GM23338 (cell line): Measurements from ENCODE around the gene SV2C. TPM values are rescaled to one million over a fixed set of nuclear protein-coding genes. Genes with fewer than 3 reads are reported as not detected.

ENCODE experiments used
- ATAC-seq: fragments of 200-7000 bp; cut with Tn5 transposase; 3 replicates; pipeline ENCODE4 v1.9.1; 2020
- DNase-seq: peaks from one replicate; pipeline ENCODE4 v3.0.0-alpha.2; 2015; ENCODE audit warnings: low spot score
- H2AFZ ChIP-seq: fragments of 200-600 bp; sonication (generic); 2 replicates; pipeline ENCODE4 v1.8.0; 2016; ENCODE audit warnings: antibody characterized with exemption, mild to moderate bottlenecking, moderate library complexity
- H3F3A ChIP-seq: fragments of 200-600 bp; sonication (generic); replicated peaks from 2 replicates; pipeline ENCODE4 v1.8.0; 2017; ENCODE audit warnings: antibody characterized with exemption, mixed run types, low read depth
- H3K27ac ChIP-seq: fragments of 200-600 bp; sonication (generic); 2 replicates; pipeline ENCODE4 v1.6.1; 2016; ENCODE audit warnings: low read depth
- H3K27me3 ChIP-seq: fragments of 200-600 bp; sonication (generic); 2 replicates; pipeline ENCODE4 v1.8.0; 2016; ENCODE audit warnings: mild to moderate bottlenecking, mixed run types, moderate library complexity; ENCODE audit not compliant: insufficient read depth
- H3K36me3 ChIP-seq: fragments of 200-600 bp; sonication (generic); 2 replicates; pipeline ENCODE4 v1.8.0; 2016; ENCODE audit warnings: mild to moderate bottlenecking; ENCODE audit not compliant: insufficient read depth
- H3K4me1 ChIP-seq: fragments of 200-600 bp; sonication (generic); 2 replicates; pipeline ENCODE4 v1.8.0; 2016; ENCODE audit warnings: mild to moderate bottlenecking, moderate library complexity; ENCODE audit not compliant: insufficient read depth
- H3K4me2 ChIP-seq: fragments of 200-600 bp; sonication (generic); 2 replicates; pipeline ENCODE4 v1.7.1; 2017; ENCODE audit warnings: mixed run types
- H3K4me3 ChIP-seq: fragments of 200-600 bp; sonication (generic); 2 replicates; pipeline ENCODE4 v1.6.1; 2016; ENCODE audit warnings: mixed run types
- H3K79me2 ChIP-seq: fragments of 200-600 bp; sonication (generic); replicated peaks from 2 replicates; pipeline ENCODE4 v1.8.0; 2017; ENCODE audit warnings: mild to moderate bottlenecking; ENCODE audit not compliant: insufficient read depth
- H3K9me2 ChIP-seq: fragments of 200-600 bp; sonication (generic); 2 replicates; pipeline ENCODE4 v1.8.0; 2017; ENCODE audit not compliant: insufficient read depth
- H4K20me1 ChIP-seq: fragments of 200-600 bp; sonication (generic); replicated peaks from 2 replicates; pipeline ENCODE4 v1.8.0; 2017; ENCODE audit warnings: mild to moderate bottlenecking; ENCODE audit not compliant: insufficient read depth
- H3K27ac Mint-ChIP-seq: 2 replicates; pipeline ENCODE4 v1.8.0; 2020; ENCODE audit warnings: inconsistent platforms, mild to moderate bottlenecking, moderate library complexity, mixed read lengths
- H3K27me3 Mint-ChIP-seq: 3 replicates; pipeline ENCODE4 v1.8.0; 2022; ENCODE audit warnings: low read depth, mild to moderate bottlenecking, moderate library complexity, mixed read lengths, inconsistent platforms; ENCODE audit not compliant: insufficient read depth, poor library complexity
- H3K36me3 Mint-ChIP-seq: 3 replicates; pipeline ENCODE4 v1.8.0; 2021; ENCODE audit warnings: low read depth, mild to moderate bottlenecking, inconsistent platforms, moderate library complexity, mixed read lengths
- H3K4me1 Mint-ChIP-seq: 3 replicates; pipeline ENCODE4 v1.8.0; 2020; ENCODE audit warnings: mild to moderate bottlenecking, inconsistent platforms, mixed read lengths
- H3K4me3 Mint-ChIP-seq: 3 replicates; pipeline ENCODE4 v1.8.0; 2021; ENCODE audit warnings: moderate library complexity, mild to moderate bottlenecking, inconsistent platforms, mixed read lengths
- H3K9me3 Mint-ChIP-seq: 3 replicates; pipeline ENCODE4 v1.8.0; 2020; ENCODE audit warnings: moderate library complexity, mild to moderate bottlenecking, inconsistent platforms, mixed read lengths
- CREB1 ChIP-seq: fragments of 250-450 bp; sonication (Bioruptor Pico); IDR thresholded peaks from 2 replicates; pipeline ENCODE4 v1.5.0; 2020; ENCODE audit warnings: low read depth, mild to moderate bottlenecking, moderate library complexity
- CTCF ChIP-seq, 2 experiments: fragments of 200-600 bp in 1 of 2; sonication (generic) in 1 of 2; conservative IDR thresholded peaks; 2 replicates each; pipeline versions ENCODE4 v1.5.1 to v1.6.1; 2016 to 2017; ENCODE audit warnings: antibody characterized with exemption in 2 of 2, low read depth in 2 of 2, mild to moderate bottlenecking in 2 of 2, moderate library complexity in 1 of 2
- ETS1 ChIP-seq: IDR thresholded peaks from 2 replicates; pipeline ENCODE4 v1.6.1; 2016; ENCODE audit warnings: antibody characterized with exemption
- EZH2 ChIP-seq: fragments of 200-600 bp; sonication (generic); IDR thresholded peaks from one replicate; pipeline ENCODE4 v1.8.0; 2017; ENCODE audit warnings: antibody characterized with exemption, mild to moderate bottlenecking, low read depth; ENCODE audit not compliant: unreplicated experiment
- NANOG ChIP-seq: IDR thresholded peaks from 2 replicates; pipeline ENCODE4 v1.6.1; 2016; ENCODE audit warnings: antibody characterized with exemption, borderline replicate concordance
- POLR2AphosphoS5 ChIP-seq: IDR thresholded peaks from 2 replicates; pipeline ENCODE4 v1.6.1; 2016; ENCODE audit warnings: antibody characterized with exemption, low read depth
- REST ChIP-seq: IDR thresholded peaks from one replicate; pipeline ENCODE4 v1.6.1; 2018; ENCODE audit warnings: antibody characterized with exemption; ENCODE audit not compliant: unreplicated experiment
- STAT1 ChIP-seq: IDR thresholded peaks from one replicate; pipeline ENCODE4 v1.6.1; 2016; ENCODE audit warnings: antibody characterized with exemption; ENCODE audit not compliant: unreplicated experiment
- ZNF114 ChIP-seq: fragments of 250-450 bp; sonication (Bioruptor Pico); IDR thresholded peaks from 2 replicates; pipeline ENCODE4 v1.5.0; 2020; ENCODE audit warnings: mild to moderate bottlenecking, moderate library complexity
- ZNF331 ChIP-seq: fragments of 250-450 bp; sonication (Bioruptor Pico); IDR thresholded peaks from 2 replicates; pipeline ENCODE4 v1.5.0; 2020; ENCODE audit warnings: low read depth, mild to moderate bottlenecking, moderate library complexity
- polyA plus RNA-seq: library from polyadenylated mRNA; unstranded; fragments of >200 nt; fragmentation: Nextera tagmentation; extraction: Ambion mirVana; gene quantifications from 2 replicates; pipeline ENCODE4 v1.2.1, GENCODE V29; 2016
- total RNA-seq: library from RNA; depleted of rRNA; stranded (reverse); fragments of >200 nt; shearing (Covaris generic); gene quantifications from 2 replicates; pipeline ENCODE4 v1.2.3, GENCODE V29; 2014

Gene SV2C
- total and polyA plus RNA-seq, 2 experiments from 2014 or later: 0.05 to 0.07 TPM

- ATAC-seq (no peak), DNase-seq (no peak)
- Mint-ChIP-seq H3K27me3 (no peaks in the 10 kb centered on the region), H3K27ac (no peak overlapping the region), H3K4me3 (no peak overlapping the region), H3K36me3 (no peaks in the 10 kb centered on the region), H3K4me1 (peaks cover 8% of the 10 kb centered on the region; the same call in 1 of the 3 replicates), H3K9me3 (no peaks in the 10 kb centered on the region; the same call in 2 of the 3 replicates)
- Histone ChIP-seq H3K36me3 (no peaks in the 10 kb centered on the region), H3F3A (no peaks in the 10 kb centered on the region), H2AFZ (no peak overlapping the region), H3K9me2 (no peaks in the 10 kb centered on the region), H3K79me2 (no peaks in the 10 kb centered on the region), H3K27me3 (no peaks in the 10 kb centered on the region), H3K4me2 (no peak overlapping the region), H4K20me1 (no peaks in the 10 kb centered on the region), H3K4me3 (no peak overlapping the region), H3K27ac (no peak overlapping the region), H3K4me1 (peaks cover 5% of the 10 kb centered on the region; the same call in 1 of the 2 replicates)
- TF ChIP-seq ZNF114 (CRISPR knock-in tag) (no peak), NANOG (no peak), ZNF331 (CRISPR knock-in tag) (no peak), CREB1 (no peak), ETS1 (no peak), REST (no peak)
These were observed 174.7 kb downstream of the SV2C start for GRCh38 chr5:76257897-76258296.

- no peaks in the 10 kb centered on the region for H3K36me3 Mint-ChIP-seq
- H2AFZ ChIP-seq: no peak overlapping the region
- H3F3A ChIP-seq: no peaks in the 10 kb centered on the region
- no peaks in the 10 kb centered on the region; the same call in 2 of the 3 replicates for H3K9me3 Mint-ChIP-seq
- DNase-seq: no peak
- no peak overlapping the region for H3K4me3 ChIP-seq
- no peak for ATAC-seq
- no peak overlapping the region for H3K4me2 ChIP-seq
- no peaks in the 10 kb centered on the region for H4K20me1 ChIP-seq
- no peaks in the 10 kb centered on the region for H3K79me2 ChIP-seq
- H3K4me3 Mint-ChIP-seq: no peak overlapping the region
- H3K36me3 ChIP-seq: no peaks in the 10 kb centered on the region
- H3K4me1 Mint-ChIP-seq: peaks cover 7% of the 10 kb centered on the region; the same call in 2 of the 3 replicates
- peaks cover 1% of the 10 kb centered on the region for H3K27me3 Mint-ChIP-seq
- no peak overlapping the region for H3K27ac Mint-ChIP-seq
- H3K9me2 ChIP-seq: no peaks in the 10 kb centered on the region
- no peak overlapping the region for H3K27ac ChIP-seq
- no peaks in the 10 kb centered on the region for H3K27me3 ChIP-seq
- H3K4me1 ChIP-seq: no peaks in the 10 kb centered on the region
- TF ChIP-seq POLR2AphosphoS5 (no peak), NANOG (no peak), ZNF331 (CRISPR knock-in tag) (no peak), ZNF114 (CRISPR knock-in tag) (no peak), CREB1 (no peak), EZH2 (no peak), ETS1 (no peak), CTCF (conservative IDR thresholded peaks at IDR 0.05; ENCODE audit: low read depth in 2 of 2) (no peak), STAT1 (no peak)
These were observed 181.5 kb downstream of the SV2C start for GRCh38 chr5:76264681-76265080.
